G401 (cell line): ENCODE measurements around the gene OR6C76. TPM values are rescaled to one million over a fixed set of nuclear protein-coding genes. Genes with fewer than 3 reads are reported as not detected.
"Not testable (repeated sequence)": the region's sequence is repeated elsewhere in the genome, so short reads cannot be mapped to it uniquely, and the experiment has no call there.

Source experiments
- DNase-seq: peaks from one replicate; pipeline ENCODE4 v3.0.0-alpha.2; 2015; ENCODE audit warnings: low spot score
- in situ Hi-C: cut with HindIII; loops from 2 replicates; pipeline ENCODE4 v1.10.0; 2016; ENCODE audit warnings: low sequenced_read_pairs, mixed read lengths
- total RNA-seq: library from RNA; depleted of rRNA; stranded (reverse); fragments of >200 nt; shearing (Covaris generic); gene quantifications from 2 replicates; pipeline ENCODE4 v1.2.3, GENCODE V29; 2014; rRNA removed

The OR6C76 gene
- total RNA-seq, 1 experiment from 2014 or later = not detected

DNA sequence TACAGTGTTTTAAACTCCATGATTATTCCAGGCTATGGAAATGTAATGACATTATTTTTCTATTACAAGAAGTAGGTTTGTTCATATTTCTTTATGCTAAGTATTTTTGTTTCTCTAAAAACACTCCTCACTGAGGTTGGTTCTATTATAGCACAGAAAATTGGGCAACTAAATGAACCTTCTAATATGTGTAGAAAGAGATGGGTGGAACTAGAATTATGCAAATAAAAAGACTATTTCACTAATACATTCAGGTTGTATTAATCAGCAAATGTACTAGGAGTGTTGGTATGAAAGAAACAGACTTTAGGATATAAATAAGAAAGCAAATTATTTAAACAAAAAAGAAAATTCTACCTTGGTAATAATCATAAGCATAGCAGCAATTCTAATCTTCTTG is 22.8 kb downstream of the OR6C76 start:
- in situ Hi-C loops = no loop called here
- no peak for DNase-seq

DNA sequence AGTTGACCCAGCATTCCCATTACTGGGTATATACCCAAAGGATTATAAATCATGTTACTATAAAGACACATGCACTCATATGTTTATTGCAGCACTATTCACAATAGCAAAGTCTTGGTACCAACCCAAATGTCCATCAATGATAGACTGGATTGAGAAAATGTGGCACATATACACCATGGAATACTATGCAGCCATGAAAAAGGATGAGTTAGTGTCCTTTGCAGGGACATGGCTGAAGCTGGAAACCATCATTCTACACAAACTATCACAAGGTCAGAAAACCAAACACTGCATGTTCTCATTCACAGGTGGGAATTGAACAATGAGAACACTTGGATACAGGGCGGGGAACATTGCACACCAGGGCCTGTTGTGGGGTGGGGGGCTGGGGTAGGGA is 38.9 kb downstream of the OR6C76 start:
- in situ Hi-C loops, DNase-seq: not testable (repeated sequence)

DNA sequence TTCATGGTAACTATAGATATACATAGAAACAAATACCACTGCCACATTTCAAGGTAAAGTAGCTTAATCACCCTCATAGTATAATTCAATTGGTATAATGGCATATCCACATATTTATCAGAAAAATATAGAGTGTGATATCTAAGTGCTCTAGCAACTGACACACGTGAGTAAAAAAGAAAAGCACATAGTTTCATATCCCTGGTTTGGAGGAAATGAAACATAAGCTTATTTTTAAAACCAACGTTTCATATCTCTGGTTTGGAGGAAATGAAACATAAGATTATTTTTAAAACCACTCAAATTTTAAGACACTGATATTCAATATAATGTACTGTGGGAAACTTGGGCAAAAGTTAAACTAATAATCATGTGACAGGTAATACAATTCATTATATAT is 41.8 kb downstream of the OR6C76 start:
- no peak for DNase-seq
- in situ Hi-C loops = no loop called here

DNA sequence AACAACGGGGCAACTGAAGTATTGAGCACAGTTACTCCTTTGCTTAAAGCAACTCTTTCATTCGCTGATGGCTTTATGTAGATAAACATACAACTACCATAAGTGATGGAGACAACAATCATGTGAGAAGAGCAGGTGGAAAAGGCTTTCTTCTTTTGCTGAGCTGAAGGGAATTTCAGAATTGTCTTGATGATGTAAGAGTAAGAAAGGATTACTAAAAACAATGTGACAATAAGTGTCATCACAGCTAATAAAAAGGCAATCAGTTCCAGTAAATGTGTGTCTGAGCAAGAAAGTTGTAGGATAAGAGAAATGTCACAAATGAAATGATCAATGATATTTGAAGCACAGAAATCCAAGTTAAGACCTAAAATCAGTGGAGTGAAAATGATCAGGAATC is 43.2 kb downstream of the OR6C76 start:
- in situ Hi-C loops = no loop called here
- DNase-seq = no peak

DNA sequence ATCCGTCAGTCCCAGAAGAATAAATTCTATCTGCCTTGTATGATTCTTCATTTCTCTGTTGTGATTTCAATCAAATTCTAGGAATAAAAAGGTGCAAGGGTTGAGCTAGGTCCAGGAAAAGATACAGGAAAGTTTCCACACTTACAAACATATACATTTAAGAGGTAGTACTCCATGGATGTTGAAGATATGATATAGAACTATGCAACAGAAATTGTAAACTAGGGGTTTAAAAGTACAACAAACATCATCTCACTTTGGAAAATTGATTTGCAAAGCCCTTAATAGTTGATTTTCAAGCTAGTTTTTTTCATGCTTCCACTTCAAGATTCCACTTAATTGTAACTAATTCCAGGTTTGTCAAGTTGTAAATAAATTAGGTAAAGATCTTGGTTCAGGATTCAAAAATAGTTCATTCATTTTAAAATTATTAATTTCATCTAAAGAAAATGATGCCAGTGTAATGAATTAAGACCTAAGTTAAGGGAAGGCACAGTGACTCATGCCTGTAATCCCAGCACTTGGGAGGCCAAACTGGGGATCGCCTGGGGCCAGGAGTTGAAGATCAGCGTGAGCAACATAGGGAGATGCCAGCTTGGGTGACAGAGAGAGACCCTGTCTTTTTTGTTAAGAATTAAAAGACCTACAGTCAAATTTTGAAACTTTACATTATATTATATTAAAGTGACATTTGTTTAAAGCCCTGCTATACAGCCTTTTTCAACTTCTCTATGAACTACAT is 44.2 kb downstream of the OR6C76 start, which contains the start of gene OR6C70:
OR6C70 (minus strand) TSS at position 51 of the 742 bp plus-strand sequence; CDS start at position 51, 0 bp downstream.
- in situ Hi-C loops = no loop called here

DNA sequence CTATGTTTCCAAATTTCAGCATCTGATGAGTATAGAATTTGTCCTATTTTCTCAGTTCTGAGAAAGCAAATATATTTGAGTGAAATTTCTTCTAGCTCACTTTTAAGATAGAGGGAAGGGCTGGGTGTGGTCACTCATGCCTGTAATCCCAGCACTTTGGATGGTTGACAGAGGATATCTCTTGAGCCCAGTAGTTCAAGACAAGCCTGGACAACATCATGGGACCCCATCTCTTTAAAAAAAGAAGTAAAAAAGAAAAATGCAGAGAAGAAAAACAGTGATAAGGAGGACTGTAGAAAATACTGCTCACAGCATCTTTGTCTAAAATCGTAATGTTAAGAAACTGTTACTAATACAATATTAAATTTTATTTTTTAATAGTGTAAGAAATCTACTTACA is 46.2 kb downstream of the OR6C76 start:
- in situ Hi-C loops = no loop called here
- no peak for DNase-seq

More for the DNA sequence above, 44.2 kb downstream of the OR6C76 start, which contains the start of gene OR6C70:
- DNase-seq = no peak

Other genes starting within 250 kb of the OR6C76 start
- gene OR10A7, start 205.2 kb upstream of the OR6C76 start, total RNA-seq = not detected in 2 replicates
- not detected in 2 replicates for gene OR6C74, start 181.6 kb upstream of the OR6C76 start, total RNA-seq
- not detected in 2 replicates for gene OR6C6, start 129.7 kb upstream of the OR6C76 start, total RNA-seq
- gene OR6C1, start 111.9 kb upstream of the OR6C76 start, total RNA-seq = not detected in 2 replicates
- gene OR6C3, start 95.5 kb upstream of the OR6C76 start, total RNA-seq = not detected in 2 replicates
- not detected in 2 replicates for gene OR6C75, start 63.3 kb upstream of the OR6C76 start, total RNA-seq
- not detected in 2 replicates for gene OR6C65, start 25.7 kb upstream of the OR6C76 start, total RNA-seq
- gene OR6C2, start 17.8 kb downstream of the OR6C76 start, total RNA-seq = not detected in 2 replicates
- gene OR6C70, start 43.9 kb downstream of the OR6C76 start, total RNA-seq = not detected in 2 replicates
- not detected in 2 replicates for gene OR6C68, start 66.1 kb downstream of the OR6C76 start, total RNA-seq
- not detected in 2 replicates for gene OR6C4, start 123.3 kb downstream of the OR6C76 start, total RNA-seq
- not detected in 2 replicates for gene OR2AP1, start 146.2 kb downstream of the OR6C76 start, total RNA-seq
- not detected in 2 replicates for gene OR10P1, start 210.6 kb downstream of the OR6C76 start, total RNA-seq